Kidney epithelial cell (primary cell): ENCODE results near the gene SLC8A1. TPM values are rescaled to one million over a fixed set of nuclear protein-coding genes. Genes with fewer than 3 reads are reported as not detected.

ENCODE experiments used
- DNase-seq: peaks from one replicate; pipeline ENCODE4 v3.0.0-alpha.2; 2010; ENCODE audit warnings: low read depth
- H3K27me3 ChIP-seq: 2 replicates; pipeline ENCODE4 v1.6.0; 2011; ENCODE audit warnings: low read length; ENCODE audit not compliant: control insufficient read depth, insufficient read depth
- H3K36me3 ChIP-seq: 2 replicates; pipeline ENCODE4 v1.5.1; 2011; ENCODE audit warnings: low read length; ENCODE audit not compliant: control insufficient read depth, insufficient read depth
- H3K4me3 ChIP-seq: 2 replicates; pipeline ENCODE4 v1.5.1; 2011; ENCODE audit warnings: low read depth, mild to moderate bottlenecking, control low read depth, low read length
- total RNA-seq: library from RNA; depleted of rRNA; stranded (reverse); fragments of >200 nt; gene quantifications from 2 replicates; pipeline ENCODE4 v1.2.3, GENCODE V29; 2015
- TF ChIP-seq, protein P1 (sequence below): IDR thresholded peaks from 2 replicates; pipeline ENCODE4 v1.5.1; 2011; ENCODE audit warnings: mild to moderate bottlenecking, moderate library complexity, low read length, control low read depth, inconsistent platforms; ENCODE audit not compliant: insufficient read depth, poor library complexity, severe bottlenecking

SLC8A1 gene
- total RNA-seq, 1 donor from 2014 or later = 3.2 TPM

DNA sequence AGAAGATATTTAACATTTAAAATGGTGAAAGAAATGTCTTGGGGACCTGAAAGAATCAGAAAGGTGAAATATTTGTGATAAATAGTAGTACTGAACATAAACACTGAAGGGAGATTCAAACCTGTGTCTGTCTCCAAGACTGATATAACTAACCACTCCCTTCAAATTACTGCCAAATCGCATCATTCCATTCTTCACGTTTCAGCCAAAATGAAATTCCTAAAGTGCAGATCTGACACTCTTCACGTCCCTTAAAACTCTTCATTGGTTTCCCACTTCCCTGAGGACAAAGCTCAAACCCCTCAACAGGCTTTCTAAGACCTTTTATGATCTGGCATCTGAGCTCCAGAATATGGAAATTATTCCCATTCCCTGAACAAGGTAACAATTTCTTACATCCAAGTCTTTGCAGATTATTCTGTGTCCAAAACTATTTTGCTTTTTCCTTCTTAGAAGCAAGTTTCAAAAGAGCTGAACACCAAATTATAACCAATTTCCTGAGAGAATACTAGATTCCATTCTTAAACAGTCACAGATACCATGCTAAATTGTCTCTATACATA is 18.9 kb downstream of the SLC8A1 start:
- no peaks in the 10 kb centered on the region for H3K27me3 ChIP-seq

DNA sequence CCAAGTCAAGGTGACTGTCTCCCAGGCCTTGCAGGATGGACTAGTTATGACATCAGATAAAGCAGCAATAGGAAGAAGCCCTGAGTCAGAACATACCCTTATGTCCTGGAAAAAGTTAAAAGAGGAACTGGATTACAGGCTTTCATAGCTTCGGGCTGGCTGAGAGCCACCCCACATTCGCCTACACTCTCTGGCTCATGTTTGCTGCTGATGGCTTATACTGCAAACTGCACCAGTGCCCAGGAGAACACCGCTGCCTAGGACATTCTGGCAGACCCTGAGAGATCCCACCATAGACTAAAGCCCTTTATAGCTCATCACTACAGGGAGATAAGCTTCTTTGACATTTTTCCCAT is 20.3 kb downstream of the SLC8A1 start:
- Histone ChIP-seq H3K4me3 (no peak overlapping the region), H3K36me3 (no peaks in the 10 kb centered on the region), H3K27me3 (no peaks in the 10 kb centered on the region)
- no peak for DNase-seq
- TF ChIP-seq, protein P1, sequence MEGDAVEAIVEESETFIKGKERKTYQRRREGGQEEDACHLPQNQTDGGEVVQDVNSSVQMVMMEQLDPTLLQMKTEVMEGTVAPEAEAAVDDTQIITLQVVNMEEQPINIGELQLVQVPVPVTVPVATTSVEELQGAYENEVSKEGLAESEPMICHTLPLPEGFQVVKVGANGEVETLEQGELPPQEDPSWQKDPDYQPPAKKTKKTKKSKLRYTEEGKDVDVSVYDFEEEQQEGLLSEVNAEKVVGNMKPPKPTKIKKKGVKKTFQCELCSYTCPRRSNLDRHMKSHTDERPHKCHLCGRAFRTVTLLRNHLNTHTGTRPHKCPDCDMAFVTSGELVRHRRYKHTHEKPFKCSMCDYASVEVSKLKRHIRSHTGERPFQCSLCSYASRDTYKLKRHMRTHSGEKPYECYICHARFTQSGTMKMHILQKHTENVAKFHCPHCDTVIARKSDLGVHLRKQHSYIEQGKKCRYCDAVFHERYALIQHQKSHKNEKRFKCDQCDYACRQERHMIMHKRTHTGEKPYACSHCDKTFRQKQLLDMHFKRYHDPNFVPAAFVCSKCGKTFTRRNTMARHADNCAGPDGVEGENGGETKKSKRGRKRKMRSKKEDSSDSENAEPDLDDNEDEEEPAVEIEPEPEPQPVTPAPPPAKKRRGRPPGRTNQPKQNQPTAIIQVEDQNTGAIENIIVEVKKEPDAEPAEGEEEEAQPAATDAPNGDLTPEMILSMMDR = no peak

More for the DNA sequence above, 18.9 kb downstream of the SLC8A1 start:
- no peak for DNase-seq
- TF ChIP-seq, protein P1 = no peak
- Histone ChIP-seq H3K4me3 (no peak overlapping the region), H3K36me3 (no peaks in the 10 kb centered on the region)

DNA sequence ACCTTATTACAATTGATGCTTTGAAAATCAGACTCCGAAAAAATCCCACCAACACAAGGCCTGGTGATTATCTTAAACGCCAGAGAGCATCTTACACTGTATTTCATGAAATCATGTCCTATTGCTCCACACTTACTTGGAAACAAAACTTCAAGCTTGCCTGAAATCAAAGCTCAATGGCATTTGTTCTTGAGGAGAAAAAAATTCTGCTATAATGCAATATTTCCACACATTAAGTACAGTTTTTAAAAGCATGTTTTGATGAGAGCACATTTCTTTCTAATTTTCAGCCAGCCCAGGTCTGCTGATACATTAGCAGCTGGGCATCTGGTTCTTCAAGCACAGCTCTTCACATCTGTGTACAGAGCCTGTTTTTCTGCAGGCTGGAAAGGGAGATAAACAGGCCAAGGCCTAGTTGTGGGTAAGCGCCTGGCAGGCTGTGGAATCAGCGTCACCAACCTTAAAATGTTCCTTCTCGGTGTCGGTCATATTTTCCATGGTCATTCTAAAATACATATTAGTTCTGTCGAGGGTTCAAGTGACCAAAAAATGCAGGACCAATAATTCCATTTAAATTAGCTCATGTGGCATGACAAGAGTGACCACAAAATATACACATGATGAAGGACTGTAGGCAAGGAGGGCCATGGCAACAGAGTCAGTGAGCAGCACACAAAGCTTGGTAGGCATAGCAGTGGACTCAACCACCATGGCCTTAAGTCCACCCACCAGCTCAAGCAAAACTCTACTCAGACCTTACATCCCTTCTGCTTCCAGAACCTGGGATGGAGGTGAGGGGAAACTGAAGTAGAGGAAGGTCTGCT is 20.9 kb downstream of the SLC8A1 start:
- Histone ChIP-seq H3K36me3 (no peaks in the 10 kb centered on the region), H3K4me3 (no peak overlapping the region), H3K27me3 (no peaks in the 10 kb centered on the region)
- TF ChIP-seq, protein P1 = no peak
- DNase-seq = no peak

DNA sequence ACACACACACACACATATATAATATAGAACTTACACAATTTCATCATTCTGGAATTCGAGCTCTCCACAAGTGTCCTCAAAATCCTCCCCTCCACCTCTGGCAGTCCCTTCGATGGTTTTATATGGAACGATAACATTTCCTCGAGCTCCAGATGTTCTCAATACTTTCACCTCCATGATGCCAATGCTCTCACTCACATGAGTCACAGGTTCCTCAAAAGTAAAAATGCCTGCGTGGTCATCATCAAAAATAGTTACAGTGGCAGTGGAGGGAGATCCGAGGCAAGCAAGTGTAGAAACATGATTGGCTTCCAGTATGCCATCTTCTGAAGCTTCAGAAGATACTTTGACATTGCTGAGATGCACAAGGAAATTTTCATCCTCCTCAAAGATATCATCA is 23.5 kb downstream of the SLC8A1 start:
- TF ChIP-seq, protein P1 = no peak
- no peaks in the 10 kb centered on the region for H3K27me3 ChIP-seq
- DNase-seq = no peak
- no peaks in the 10 kb centered on the region for H3K36me3 ChIP-seq
- H3K4me3 ChIP-seq = no peak overlapping the region

DNA sequence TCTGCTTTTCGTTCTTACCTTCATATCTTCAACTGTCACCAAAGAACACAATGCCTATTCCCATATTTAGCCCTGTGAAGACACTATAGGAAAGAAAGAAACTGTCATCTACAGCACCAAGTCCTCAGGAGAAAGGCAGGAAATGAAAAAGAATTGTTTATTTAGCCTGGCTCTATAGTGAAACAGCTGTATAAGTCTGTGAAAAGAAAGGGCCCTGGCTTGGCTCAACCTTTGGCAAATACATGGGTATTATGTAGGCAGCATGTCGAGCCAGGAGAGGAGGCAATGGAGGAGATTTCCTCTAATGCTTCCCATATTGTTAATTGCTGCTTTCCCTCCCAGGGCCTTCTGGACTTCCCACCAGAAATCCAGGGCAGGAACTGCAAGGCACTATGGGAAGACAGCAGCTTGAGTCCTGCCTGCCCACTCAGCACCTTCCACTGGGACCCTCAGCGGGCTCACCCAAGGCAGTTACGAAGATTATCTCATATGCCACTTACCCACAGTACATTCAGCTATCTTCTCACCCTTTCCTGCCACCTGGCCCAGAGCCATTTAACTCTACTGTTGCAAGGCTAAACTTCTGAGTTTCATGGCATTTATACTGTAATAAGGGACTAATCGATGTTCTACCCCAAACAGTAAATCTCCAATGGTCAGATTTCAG is 30.1 kb downstream of the SLC8A1 start:
- H3K4me3 ChIP-seq = no peak overlapping the region
- H3K36me3 ChIP-seq = no peaks in the 10 kb centered on the region
- H3K27me3 ChIP-seq = no peaks in the 10 kb centered on the region
- TF ChIP-seq, protein P1 = no peak
- no peak for DNase-seq

DNA sequence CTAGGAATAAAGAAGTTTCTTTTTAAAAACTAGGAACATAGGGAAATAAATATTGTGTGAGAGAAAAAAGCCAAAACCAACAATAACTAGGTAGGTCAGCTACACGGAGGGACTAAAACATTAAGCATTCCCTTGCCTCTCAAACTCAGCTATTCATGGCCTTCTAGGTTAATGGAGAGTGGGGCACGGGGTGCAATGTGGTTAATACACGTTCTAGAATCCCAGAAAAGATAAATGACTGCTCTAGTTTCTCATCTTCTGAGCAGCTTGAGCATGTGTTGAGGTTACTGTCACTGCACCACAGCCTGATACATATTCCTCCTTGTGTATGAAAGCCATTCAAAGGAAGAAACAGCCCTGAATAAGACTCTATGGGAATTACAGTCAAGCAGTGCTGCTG is 31.4 kb downstream of the SLC8A1 start:
- no peak for DNase-seq
- Histone ChIP-seq H3K27me3 (no peaks in the 10 kb centered on the region), H3K36me3 (no peaks in the 10 kb centered on the region), H3K4me3 (no peak overlapping the region)
- TF ChIP-seq, protein P1 = no peak
